GM12875 (cell line): ENCODE measurements around the gene RHPN2.

Source experiments
- H3K4me3 ChIP-seq: one replicate; pipeline ENCODE4 v1.5.1; 2011; ENCODE audit warnings: low read depth, low read length, control low read depth
- CTCF ChIP-seq: IDR thresholded peaks from 2 replicates; pipeline ENCODE4 v1.5.1; 2011; ENCODE audit warnings: low read depth, mild to moderate bottlenecking, control low read depth, inconsistent platforms, low read length, moderate library complexity, borderline replicate concordance; ENCODE audit not compliant: insufficient read depth

RHPN2 gene

GRCh38 chr19:32936065-32936464, 128.6 kb downstream of the RHPN2 start:
- TF ChIP-seq CTCF: no peak
- no peak overlapping the region for H3K4me3 ChIP-seq

DNA sequence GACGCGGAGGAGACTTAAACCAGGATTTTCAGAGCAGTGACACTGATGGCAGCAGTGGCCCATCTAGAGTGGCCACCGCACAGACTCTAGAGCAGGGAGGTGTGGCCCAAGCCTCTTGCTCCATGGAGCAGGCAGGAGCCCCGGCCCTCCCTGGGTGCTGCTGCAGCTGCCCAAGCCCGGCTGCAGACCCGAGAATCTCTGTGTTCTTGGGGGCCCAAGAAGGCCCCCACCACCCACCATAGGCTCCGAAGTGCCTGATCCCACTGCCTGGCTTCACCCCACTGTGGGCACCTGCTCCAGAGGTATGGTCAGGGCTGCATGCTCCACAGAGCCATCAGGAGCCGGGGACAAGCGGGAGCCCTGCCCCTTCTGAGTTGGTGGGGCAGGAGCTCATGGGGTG, 129.1 kb downstream of the RHPN2 start:
- H3K4me3 ChIP-seq: no peak overlapping the region
- TF ChIP-seq CTCF: no peak

DNA sequence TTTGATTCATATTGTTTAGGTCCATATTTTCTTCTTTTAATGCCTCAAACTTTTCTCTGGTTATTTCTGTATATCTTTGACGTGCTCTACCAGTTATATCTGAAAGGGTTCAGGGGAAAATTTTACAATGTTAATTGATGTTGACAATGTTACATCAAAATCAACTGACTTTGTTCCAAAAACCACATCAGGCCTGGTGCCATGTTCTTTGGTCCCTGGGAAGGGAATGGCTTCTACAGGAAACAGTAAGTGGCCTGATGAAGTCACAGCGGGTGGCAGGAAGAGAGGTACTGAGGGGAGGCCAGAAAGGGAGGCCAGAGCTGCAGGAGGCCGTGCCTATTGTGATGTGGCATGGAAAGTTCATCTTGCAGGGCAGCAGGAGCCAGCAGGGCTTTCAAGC, 131.1 kb downstream of the RHPN2 start:
- no peak overlapping the region for H3K4me3 ChIP-seq
- no peak for TF ChIP-seq CTCF

- TF ChIP-seq CTCF: no peak
Measured at GRCh38 chr19:32930567-32930966, 134.1 kb downstream of the RHPN2 start.

GRCh38 chr19:32928806-32929205, 135.9 kb downstream of the RHPN2 start:
- H3K4me3 ChIP-seq: no peak overlapping the region
- TF ChIP-seq CTCF: no peak

More at GRCh38 chr19:32930567-32930966, 134.1 kb downstream of the RHPN2 start:
- no peak overlapping the region for H3K4me3 ChIP-seq
